Activated naive CD4-positive, alpha-beta T cell treated with Interleukin-2 at 50 U/mL for 16 hours (primary cell): Measurements from ENCODE around the gene KDM4C.

Source experiments
- DNase-seq: peaks from one replicate; pipeline ENCODE4 v3.0.0-alpha.2; 2020

KDM4C gene

DNA sequence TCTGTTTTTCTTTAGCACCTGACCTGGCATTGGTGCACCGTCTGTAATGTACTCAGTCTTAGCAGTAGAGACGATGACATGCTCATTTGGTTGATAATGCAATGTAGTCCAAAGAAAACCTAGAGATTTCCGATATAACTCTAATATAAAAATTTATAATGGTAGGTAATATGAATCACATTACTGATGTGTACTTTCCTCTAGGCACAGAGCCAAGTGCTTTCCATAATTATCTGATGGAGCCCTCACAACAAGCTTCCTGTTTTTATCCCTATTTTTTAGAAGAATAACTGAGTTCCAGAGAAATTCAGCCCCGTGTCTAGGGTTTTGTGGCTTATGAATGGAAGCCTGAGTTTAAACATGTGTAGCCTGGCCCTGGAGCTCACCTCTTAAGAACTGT is 53.7 kb downstream of the KDM4C start:
- DNase-seq: no peak

DNA sequence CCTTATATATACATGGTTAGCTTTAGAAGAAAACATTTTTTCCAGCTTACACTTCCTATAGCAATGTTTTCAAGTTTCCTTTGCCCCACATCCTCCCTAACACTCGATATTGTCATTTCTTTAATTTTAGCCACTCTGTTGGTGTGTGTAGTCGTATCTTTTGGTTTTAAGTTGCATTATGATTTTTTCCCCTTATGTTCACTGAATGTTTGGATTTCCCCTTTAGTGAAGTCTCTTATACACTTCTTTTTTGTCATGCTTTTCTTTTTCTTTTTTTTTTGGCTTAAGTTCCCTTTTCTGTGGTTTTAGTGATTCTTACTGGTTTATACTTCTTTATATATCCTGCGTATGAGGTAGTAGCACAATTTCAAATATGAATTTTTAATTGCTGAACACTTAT is 58.8 kb downstream of the KDM4C start:
- no peak for DNase-seq

DNA sequence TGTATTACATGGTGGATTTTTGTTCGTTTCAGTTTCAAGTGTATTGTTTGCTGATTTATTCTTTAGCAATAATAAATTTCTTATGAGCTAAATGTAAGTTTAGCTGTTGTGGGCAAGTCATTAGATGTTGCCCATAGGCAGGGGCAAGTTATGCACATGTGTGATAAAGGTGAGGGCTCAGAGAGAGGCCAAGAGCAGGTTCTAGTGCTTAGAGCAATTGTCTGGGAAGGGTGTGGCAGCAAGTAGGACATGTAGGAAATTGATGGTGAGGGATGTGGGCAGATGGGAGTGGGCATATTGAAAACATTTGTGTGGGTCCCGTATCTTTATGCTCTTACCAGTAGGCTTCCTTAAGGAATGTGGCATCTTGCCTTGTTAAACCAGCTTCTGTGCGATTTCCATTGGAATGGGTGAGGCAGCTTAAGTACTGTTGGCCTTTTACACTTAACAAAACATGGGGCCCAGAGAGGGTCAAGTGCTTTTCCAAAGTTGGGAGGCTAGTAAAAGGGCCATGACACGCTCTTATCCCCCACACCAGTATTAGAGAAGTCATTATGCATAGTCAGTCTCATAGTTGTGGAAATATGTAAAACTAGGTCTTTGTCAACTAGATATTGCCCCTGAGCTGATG is 60.6 kb downstream of the KDM4C start:
- DNase-seq: no peak

DNA sequence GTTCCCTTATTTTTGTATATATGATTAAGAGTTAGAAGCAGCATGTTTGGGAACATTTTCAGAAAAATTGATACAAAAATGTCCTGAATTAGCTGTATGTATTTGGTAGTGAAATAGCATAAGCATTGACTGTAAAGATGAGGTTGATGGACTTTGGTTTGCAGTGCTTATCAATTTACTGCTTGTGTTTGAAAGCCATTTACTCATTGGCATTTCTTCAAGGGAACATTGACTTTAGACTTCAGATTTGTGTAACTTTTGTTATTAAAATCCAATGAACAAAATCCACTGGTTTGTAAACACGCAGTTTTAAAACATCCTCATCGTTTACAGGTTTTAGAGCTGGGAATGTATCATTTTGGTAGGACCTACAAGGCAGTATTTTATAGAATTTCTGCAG is 61.3 kb downstream of the KDM4C start:
- no peak for DNase-seq

DNA sequence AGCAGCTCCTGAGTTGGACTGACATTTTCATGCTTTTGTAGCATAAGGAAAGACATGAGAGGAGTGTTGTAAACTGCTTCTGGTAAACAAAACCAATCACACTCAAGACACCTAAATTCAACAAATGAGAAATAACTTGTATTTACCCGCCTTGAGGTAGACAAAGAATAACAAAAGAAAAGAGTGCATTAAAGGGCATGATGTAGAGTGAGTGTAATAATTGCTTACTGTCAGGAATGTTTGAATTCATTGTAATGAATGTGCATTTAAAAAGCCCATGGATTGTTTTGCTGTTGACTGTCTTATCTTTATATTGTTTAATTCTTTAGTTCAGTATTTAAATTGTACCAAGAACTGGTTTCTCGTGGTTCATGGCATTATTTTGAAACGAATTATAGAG is 61.8 kb downstream of the KDM4C start:
- DNase-seq: no peak

DNA sequence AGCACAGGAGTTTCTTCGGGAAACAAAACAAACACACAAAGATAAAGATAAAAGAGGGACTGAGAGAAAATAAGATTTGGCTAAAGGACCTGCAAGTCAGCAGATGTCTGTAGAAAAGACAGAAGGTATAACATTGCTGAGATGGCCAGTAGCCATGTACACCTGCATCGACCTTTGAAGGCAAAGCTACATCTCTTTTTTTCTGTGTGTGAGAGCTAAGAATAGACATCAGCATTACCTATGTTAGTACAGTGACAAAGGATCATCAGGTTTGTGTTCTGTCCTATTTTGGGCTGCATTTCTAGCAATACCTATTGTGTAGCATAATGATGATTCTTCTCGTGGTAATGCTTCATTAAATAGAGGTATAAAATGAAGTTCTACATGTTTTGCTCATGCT is 64.9 kb downstream of the KDM4C start:
- DNase-seq: no peak

DNA sequence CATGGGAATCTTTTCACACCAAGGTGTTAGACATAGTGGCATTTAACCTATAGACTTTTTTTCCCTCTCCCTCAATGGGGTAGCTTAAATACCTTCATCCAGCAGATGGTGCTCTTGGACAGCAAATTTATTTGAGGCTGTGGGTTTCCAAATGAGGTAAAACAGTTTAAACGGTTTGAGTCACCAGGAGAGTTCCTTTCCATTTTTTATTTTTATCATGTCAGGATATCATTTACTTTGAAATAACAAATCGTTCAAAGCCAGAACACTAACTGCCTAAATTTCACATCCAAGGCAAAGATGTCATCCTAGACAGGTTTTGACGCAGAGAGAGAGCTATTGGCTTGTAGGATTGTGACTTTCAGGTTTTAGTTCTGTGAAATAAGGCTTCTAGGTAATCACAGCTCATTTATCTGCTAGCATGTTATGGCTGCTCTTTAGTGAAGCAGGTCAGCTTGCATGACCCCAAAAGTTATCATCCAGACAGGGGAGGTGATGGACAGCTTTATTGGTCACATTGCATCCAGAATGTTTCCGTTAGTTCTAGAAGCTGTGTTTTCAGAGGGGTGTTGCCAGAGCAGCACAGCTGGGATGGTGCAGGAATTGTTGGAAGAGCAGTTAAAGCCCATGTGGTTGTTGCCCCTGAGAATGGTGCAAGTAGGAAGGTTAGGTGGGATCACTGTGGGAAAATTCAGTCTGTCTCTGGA is 69.8 kb downstream of the KDM4C start:
- no peak for DNase-seq

DNA sequence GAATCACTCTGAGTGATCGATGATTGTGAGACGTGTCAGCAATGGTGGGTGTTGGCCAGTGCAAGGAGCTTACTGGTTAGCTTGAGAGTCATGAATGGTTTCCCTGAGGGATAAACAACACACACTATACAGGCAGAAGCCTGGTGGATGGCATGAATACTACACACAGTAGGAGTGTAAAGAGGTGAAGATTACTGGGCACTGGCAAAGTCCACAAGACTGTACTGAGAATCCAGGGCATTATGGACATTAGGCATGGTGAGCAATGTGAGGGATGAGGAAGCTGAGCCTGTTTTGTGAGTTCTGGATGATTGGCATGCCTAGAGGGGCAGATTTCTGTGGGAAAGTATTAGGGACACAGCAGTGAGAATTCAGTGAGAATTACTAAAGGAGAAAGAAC is 71.3 kb downstream of the KDM4C start:
- DNase-seq: no peak

DNA sequence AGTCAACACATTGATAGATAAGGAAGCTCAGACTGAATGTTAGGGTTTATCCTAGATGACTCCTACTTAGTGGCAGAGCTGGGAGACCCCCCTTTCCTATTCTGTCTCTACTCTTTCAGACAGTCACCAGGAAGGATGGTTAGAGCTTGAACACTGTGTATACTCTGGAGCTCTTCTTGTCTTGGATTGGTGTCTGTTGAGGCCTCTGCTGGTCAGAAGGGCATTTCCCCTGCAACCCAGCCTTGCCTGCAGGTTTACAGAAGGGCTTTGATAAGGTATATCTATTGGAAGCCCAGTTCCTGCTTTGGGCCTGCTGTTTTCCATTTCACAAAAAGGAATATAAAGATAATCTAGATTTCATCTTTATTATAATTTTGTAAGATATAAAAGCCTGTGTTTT is 71.8 kb downstream of the KDM4C start:
- no peak for DNase-seq

DNA sequence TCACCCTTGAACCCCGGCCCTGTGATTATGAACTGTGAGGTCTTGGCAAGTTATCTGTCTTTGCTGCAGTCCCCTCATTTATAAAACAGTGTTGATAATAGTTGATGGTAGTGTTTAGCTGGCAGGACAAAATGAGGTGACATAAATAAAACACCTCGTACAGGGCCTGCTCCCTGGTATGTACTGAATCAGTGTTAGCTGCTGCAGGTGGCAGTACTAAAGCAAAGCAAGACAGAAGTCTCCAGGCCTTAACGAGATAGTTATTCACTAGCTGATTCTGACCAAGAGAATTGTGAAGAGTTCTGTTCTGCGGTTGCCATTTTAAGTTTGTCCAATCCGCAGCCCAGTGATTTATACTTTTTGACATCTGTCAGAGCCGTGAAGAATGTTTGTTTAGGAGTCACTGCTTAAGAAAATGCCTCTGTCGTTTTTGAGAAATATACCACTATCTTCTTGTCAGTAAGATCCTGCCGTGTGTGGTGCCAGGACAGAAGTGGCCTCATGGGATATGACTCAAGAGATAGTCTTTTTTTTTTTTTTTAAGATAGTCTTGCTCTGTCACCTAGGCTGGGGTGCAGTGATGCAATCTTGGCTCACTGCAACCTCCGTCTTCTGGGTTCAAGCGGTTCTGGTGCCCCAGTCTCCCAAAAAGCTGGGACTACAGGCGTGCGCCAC is 75.9 kb downstream of the KDM4C start:
- DNase-seq: no peak

DNA sequence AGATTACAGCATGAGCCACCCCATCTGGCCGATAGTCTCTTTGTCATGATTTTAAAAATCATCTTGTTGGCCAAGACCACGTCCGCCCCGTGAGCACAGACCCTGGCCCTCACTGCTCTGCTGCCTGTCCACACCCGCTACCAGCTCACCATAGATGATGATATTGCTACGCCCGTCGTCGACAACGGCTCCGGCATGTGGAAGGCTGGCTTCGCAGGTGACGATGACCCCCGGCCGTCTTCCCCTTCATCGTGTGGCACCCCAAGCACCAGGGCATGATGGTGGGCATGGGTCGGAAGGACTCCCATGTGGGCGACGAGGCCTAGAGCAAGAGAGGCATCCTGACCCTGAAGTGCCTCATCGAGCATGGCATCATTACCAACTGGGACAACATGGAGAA is 76.5 kb downstream of the KDM4C start:
- DNase-seq: no peak

DNA sequence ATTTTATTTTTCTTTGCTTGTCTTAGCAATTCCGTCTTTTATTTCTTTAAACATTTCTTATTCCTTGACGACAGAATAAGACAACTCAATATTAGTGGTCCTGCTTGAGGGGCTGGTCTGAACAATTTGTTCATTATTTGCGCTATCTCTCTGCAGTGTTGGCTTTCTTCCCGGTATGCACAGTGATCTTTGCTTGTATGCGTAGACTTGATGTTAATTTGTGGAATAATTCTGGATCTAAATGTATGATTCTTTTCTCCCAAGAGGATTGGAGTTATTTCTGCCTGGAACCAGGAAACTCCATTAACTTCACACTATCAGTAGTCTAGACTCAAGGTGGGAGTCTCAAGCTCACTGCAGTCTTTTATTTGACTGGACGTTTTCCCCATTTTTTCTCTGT is 80.4 kb downstream of the KDM4C start:
- DNase-seq: no peak

DNA sequence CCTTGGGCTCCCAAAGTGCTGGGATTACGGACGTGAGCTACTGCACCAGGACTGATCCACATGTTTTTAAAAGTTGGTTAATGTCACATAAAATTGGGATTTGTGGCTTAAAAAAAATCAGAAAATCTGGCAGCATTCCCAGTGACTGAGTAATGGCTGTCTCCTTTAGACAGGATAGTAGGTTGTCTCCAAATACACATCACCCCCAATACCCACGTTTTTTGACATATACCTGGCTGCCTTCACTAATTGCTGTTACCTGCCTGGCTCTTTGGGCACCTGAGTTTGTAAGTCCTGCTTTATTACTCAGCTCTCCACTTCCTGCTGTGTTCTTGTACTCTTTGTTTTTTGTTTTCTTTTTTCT is 84.8 kb downstream of the KDM4C start:
- DNase-seq: no peak

DNA sequence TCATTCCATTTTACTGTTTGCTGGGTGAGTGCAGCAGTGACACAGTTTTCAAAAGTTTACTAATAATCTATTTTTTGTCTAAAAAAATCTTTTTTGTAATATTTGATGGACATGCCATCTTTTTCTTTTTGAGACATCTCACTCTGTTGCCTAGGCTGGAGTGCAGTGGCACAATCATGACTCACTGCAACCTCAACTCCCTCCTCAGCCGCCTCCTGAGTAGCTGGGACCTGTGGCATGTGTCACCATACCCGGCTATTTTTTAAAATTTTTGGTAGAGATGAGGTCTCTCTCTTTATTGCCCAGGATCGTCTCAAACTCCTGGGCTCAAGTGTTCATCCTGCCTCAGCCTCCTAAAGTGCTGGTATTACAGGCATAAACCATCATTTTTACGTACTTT is 86.0 kb downstream of the KDM4C start:
- DNase-seq: no peak

DNA sequence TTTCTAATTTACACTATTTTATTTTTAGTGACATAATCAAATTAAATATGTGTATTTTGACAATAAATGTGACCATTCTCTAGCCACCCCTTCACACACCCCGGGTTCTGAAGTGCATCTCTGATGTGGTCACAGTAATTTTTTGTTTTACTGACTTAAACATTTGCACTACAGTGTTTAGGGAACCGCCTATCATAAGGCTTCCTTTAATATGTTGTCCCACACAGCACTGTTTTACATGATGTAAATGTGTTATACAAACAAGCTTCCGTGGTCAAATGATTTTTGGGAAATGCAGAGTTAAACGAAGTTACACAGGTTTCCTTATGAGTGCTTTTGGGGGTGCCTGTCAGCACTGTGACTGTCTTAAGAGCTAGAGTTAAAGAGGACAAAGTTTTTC is 86.5 kb downstream of the KDM4C start:
- DNase-seq: no peak

DNA sequence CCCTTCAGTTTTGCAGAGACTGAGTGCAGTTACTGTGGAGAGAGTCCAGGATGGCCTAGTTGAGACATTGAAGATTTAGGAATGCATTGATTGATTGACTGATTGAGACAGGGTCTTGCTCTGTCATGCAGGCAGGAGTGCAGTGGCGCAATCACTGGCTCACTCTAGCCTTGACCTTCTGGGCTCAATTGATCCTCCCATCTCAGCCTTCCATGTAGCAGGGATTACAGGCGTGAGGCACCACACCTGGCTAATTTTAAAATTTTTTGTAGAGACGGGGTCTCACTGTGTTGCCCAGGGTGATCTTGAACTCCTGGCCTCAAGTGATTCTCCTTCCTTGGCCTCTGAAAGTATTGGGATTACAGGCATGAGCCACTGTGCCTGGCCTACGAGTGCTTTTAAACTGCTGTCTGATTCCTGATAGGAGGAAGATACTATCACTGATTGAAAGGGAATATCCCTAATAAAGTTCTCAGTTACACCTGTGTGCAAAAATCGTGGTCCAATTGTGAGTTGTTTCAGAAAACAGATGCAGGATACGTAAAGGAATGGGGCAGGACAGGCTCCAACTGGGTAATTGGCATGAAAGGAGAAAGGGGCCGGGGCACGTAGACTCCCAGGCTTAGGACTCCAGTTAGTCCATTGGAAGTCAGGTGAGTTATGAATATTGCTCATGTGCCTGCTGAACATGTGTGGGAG is 87.5 kb downstream of the KDM4C start:
- DNase-seq: no peak

DNA sequence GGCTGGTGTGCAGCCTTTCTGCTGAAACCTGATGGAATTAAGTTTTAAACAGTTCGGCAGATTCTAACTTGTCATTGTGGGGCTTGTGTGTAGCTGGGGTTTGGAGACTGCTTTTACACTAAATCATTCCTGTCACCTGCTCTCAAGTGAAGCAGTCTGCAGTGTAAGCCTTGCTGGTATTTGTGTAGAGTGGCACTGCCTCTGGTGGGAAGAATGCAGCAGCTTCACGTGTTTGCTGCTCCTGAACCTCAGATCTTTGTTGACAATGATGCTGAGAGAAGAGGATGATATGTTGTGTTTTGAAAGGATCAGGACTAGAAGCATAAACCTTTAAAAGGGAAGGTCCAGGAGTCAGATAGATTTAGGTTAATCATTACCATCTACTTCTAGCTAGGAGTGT is 88.1 kb downstream of the KDM4C start:
- DNase-seq: no peak

DNA sequence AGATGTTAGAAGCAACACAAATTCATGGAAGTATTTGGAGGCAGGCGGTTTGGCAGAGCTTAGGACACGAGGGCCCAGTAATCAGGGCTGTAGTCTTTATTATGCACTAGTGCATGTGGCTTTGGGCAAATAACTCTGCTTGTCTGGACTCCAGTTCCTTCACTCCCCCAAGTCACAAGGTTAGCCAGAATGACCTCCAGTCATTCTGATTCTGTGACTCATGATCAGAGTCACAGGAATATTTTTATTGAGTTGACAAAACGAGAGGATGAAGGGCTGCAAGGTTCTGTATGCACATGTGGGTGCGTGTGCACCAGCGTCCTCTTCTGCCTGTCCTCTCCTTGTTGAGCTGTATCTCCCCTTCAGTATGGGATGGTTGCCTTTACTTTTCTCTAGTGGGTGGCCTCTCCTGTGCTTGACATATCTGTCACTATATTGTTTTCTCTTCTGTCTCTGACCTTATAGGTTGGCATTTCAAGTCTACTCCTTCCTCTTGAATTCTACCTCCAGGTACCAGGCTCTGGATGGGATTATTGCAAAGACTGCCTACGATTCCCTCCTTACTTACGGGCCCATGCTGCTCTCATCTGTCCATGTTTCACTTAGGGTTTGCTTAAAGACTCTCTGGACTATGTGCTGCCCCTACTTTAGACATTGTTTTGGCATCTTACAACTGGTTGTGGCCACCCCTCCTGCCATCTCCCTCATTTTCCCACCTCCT is 94.6 kb downstream of the KDM4C start:
- DNase-seq: no peak

DNA sequence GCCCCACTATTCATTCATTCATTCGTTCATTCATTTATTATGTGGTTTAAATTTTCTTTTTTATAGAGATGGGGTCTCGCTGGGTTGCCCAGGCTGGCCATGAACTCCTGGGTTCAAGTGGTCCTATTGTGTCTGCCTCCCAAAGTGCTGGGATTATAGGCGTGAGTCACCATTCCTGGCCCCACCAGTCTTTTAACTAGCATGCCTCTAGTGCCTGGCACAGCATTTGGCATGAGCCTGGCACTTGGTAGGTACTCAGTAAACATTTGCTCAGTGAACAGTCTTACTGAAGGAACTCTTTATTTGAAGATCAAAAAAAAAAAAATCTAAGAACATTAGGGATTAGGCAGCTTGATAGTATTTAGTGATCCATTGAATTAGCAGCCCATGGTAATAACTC is 98.1 kb downstream of the KDM4C start:
- no peak for DNase-seq

DNA sequence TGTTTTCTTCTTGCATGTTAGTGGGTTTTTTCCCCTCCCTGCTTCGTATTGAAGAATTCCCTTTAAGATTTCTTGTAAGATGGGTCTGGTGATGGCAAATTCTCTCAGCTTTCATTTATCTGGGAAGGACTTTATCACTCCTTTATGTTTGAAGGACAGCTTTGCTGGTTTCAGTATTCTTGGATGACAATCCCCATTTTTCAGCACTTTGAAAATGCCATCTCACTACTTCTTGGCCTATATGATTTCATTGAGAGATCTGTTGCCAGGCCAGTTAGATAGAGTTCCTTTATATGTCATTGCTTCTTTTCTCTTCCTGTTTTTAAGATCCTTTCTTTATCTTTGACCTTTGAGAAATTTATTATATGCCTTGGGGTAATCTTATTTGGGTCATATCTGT is 106.3 kb downstream of the KDM4C start:
- no peak for DNase-seq

DNA sequence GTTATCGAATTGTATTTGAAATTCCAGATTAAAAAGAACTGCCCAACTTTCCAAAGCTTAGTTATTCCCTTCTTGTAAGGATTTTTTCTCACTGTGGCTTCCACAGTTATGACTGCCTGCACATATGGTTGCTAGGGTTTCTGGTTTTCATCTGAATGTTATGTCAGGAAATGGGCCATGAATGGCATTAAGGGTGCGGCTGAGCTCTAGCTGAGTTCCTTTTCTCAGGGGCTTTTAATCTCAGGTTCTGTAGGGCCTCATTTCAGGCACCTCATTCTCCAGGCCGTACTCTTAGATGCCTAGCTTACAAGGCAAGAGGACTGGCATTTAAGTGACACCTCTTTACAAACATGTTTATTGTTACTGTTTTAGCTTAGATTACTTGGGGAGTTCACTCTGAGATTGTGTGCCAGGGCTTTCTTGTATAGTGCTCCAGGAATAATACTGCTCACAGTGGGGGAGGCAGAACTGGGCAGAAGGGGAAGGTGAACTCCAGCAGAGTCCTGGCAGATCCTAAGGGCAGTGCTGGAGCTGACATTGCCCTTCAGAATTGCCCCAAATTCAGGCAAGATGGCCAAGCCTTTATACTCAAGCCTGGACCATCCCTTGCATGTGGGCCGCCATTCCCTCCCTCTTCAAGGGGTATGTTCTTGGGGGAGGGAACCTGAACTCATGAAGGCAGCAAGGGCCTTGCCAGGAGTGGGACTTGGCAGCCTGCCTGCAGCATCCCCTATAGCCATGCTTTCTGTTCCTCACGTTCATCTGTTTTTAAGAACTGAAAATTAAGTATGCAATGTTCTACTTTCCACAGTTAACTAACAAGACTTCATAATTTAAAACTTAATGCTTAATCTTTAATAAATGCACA is 111.5 kb downstream of the KDM4C start:
- DNase-seq: no peak

DNA sequence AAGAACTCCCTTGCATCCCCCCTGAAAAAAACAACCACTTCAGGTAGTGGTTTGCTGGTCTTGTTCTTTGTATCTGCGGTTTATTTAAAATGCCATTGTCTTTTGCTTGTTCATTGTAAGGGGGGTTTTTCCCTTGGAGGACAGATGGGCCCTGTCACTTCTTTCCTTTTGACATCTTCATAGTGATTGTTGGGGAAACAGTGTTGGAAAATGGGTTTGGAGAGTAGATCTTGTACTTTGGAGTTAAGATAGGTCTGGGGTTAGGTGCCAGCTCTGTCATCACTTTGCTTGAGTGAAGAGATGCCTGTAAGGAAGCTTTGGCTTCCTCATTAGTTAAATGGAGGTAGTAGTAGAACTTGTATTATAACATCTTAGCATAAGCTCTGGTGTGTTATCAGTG is 112.4 kb downstream of the KDM4C start:
- no peak for DNase-seq
